ENCODE data around the gene TBC1D4. TPM values are rescaled to one million over a fixed set of nuclear protein-coding genes. Genes with fewer than 3 reads are reported as not detected.

The TBC1D4 gene
- total and polyA plus RNA-seq, 10 of the 15 experiments (the other 5 are each of a cell fraction or from before 2014, with no cell fraction given): 11.0 to 38.6 (median 25.5) TPM

GRCh38 chr13:75296641-75297040 is 185.3 kb downstream of the TBC1D4 start (continued):
- TF ChIP-seq CEBPB (IDR thresholded peaks at IDR 0.05; ENCODE audit: borderline replicate concordance in 1 of 2, low read depth in 2 of 2, low read length in 2 of 2) (no peak), SMARCA5 (IDR thresholded peaks at IDR 0.05) (no peak), POLR2AphosphoS5 (IDR thresholded peaks at IDR 0.05; ENCODE audit: low read length) (no peak)

- Histone ChIP-seq H2AFZ (ENCODE audit: control insufficient read depth, low read depth, low read length) (no peak overlapping the region), H3K27ac (ENCODE audit: control insufficient read depth, insufficient read depth) (no peak overlapping the region), H3K79me2 (ENCODE audit: control insufficient read depth, insufficient read depth, low read length) (no peaks in the 10 kb centered on the region), H3K4me1 (ENCODE audit: control insufficient read depth, insufficient read depth, low read length) (peaks cover 7% of the 10 kb centered on the region), H3K27me3 (replicated peaks in 1 of 2; ENCODE audit: control insufficient read depth in 2 of 2, insufficient read depth in 2 of 2, low read length in 1 of 2) (no peaks in the 10 kb centered on the region), H4K20me1 (ENCODE audit: control insufficient read depth, insufficient read depth) (no peaks in the 10 kb centered on the region), H3K4me3 (no peak overlapping the region), H3K9ac (ENCODE audit: control insufficient read depth, insufficient read depth, low read length) (no peak overlapping the region), H3K9me3 (replicated peaks; ENCODE audit: control insufficient read depth, insufficient read depth, low read length) (no peaks in the 10 kb centered on the region), H3K4me2 (ENCODE audit: control insufficient read depth, insufficient read depth) (no peak overlapping the region), H3K36me3 (ENCODE audit: control insufficient read depth in 2 of 2, insufficient read depth in 2 of 2, low read length in 1 of 2) (no peaks in the 10 kb centered on the region; a peak in 1 of 4 replicates)
- ChIA-PET CTCF (interaction anchor here (0.9 to 1.6 kb wide), 5 partner anchors 30 to 70 kb away, joined by 3 to 4 read pairs (median 3); no protein-coding TSS in a partner anchor), RAD21 (ENCODE audit: unreplicated experiment) (interaction anchor here (0.9 to 1.8 kb wide), 3 partner anchors 10 to 70 kb away, joined by 4 to 7 read pairs (median 6); no protein-coding TSS in a partner anchor), SMC1A (ENCODE audit: uncharacterized antibody, unreplicated experiment) (interaction anchor here (0.6 to 1.9 kb wide), 9 partner anchors 10 to 76 kb away, joined by 3 to 8 read pairs (median 4); no protein-coding TSS in a partner anchor), POLR2A (no interaction called here)
- BruUV-seq (replicated peaks): no TSS peak
- in situ Hi-C loops (cut with MboI) (no loop called here), intact Hi-C loops (cut with micrococcal nuclease; ENCODE audit: unreplicated experiment) (loop anchor here (5.0 kb wide), 1 partner anchor 187 kb away; the partner anchor contains the start of gene TBC1D4)
- DNase-seq (ENCODE audit: low read depth, low spot score) (no peak), FAIRE-seq (no peak), ATAC-seq (no peak)
- 32% methylated on average over 3 of the region's 3 CpGs for WGBS (ENCODE audit: insufficient coverage, insufficient replicate concordance, low lambda C conversion rate, missing lambda C conversion rate)
- no peak for TF ChIP-seq BHLHE40 (IDR thresholded peaks at IDR 0.05; ENCODE audit: borderline replicate concordance in 1 of 2, low read depth in 2 of 2, low read length in 1 of 2)
- no peak for TF ChIP-seq ATF7 (IDR thresholded peaks at IDR 0.05; ENCODE audit: low read depth)
- no peak for TF ChIP-seq BRCA1 (IDR thresholded peaks at IDR 0.05; ENCODE audit: low read depth, low read length)
- TF ChIP-seq E2F4 (IDR thresholded peaks at IDR 0.05; ENCODE audit: low read depth, low read length): no peak
- TF ChIP-seq MEF2B (IDR thresholded peaks at IDR 0.05; ENCODE audit: partially characterized antibody, poor library complexity, severe bottlenecking): no peak
- no peak for TF ChIP-seq KAT2A (conservative IDR thresholded peaks at IDR 0.05; ENCODE audit: control insufficient read depth, low read depth, low read length)
- TF ChIP-seq DPF2 (IDR thresholded peaks at IDR 0.05): no peak
Observed at GRCh38 chr13:75295201-75295600, 186.8 kb downstream of the TBC1D4 start.

Measured in GM12878 (cell line).